ENCODE results near the gene NUDT21. TPM values are rescaled to one million over a fixed set of nuclear protein-coding genes. Genes with fewer than 3 reads are reported as not detected.

NUDT21 gene
- total RNA-seq, 4 donors from 2014 or later: 26.1 to 43.6 (median 34.2) TPM

GRCh38 chr16:56483394-56483793, 32.3 kb upstream of the NUDT21 start:
- Histone ChIP-seq H3K4me3 (no peak overlapping the region), H3K9me3 (no peaks in the 10 kb centered on the region), H3K4me1 (no peaks in the 10 kb centered on the region), H3K27me3 (no peaks in the 10 kb centered on the region), H3K36me3 (peaks cover 0 to 43% (median 0%) of the 10 kb centered on the region in 3 donors), H3K27ac (no peak overlapping the region)
- DNase-seq: no peak
- TF ChIP-seq POLR2A (IDR thresholded peaks at IDR 0.05) (no peak), CTCF (IDR thresholded peaks at IDR 0.05) (no peak)

GRCh38 chr16:56482683-56483236, 31.6 kb upstream of the NUDT21 start:
- Histone ChIP-seq H3K36me3 (peaks cover 0 to 50% (median 0%) of the 10 kb centered on the region in 3 donors), H3K27ac (no peak overlapping the region), H3K4me1 (no peaks in the 10 kb centered on the region), H3K9me3 (no peaks in the 10 kb centered on the region), H3K27me3 (no peaks in the 10 kb centered on the region), H3K4me3 (no peak overlapping the region)
- DNase-seq: no peak
- TF ChIP-seq CTCF (IDR thresholded peaks at IDR 0.05): no peak
- no peak for TF ChIP-seq POLR2A (IDR thresholded peaks at IDR 0.05)

- H3K4me1 ChIP-seq: no peaks in the 10 kb centered on the region
- H3K36me3 ChIP-seq: peaks cover 0 to 61% (median 0%) of the 10 kb centered on the region in 3 donors
These were observed 30.5 kb upstream of the NUDT21 start for GRCh38 chr16:56481468-56482122.

GRCh38 chr16:56480776-56481467, 29.8 kb upstream of the NUDT21 start:
- no peaks in the 10 kb centered on the region for H3K9me3 ChIP-seq
- H3K36me3 ChIP-seq: peaks cover 0 to 68% (median 0%) of the 10 kb centered on the region in 3 donors
- no peak overlapping the region for H3K27ac ChIP-seq
- no peak for DNase-seq
- H3K27me3 ChIP-seq: no peaks in the 10 kb centered on the region
- H3K4me1 ChIP-seq: no peaks in the 10 kb centered on the region
- no peak overlapping the region for H3K4me3 ChIP-seq
- TF ChIP-seq POLR2A (IDR thresholded peaks at IDR 0.05) (no peak), CTCF (IDR thresholded peaks at IDR 0.05) (no peak)

More at GRCh38 chr16:56481468-56482122, 30.5 kb upstream of the NUDT21 start:
- no peak for DNase-seq
- TF ChIP-seq CTCF (IDR thresholded peaks at IDR 0.05) (no peak), POLR2A (IDR thresholded peaks at IDR 0.05) (no peak)
- no peaks in the 10 kb centered on the region for H3K9me3 ChIP-seq
- H3K27me3 ChIP-seq: no peaks in the 10 kb centered on the region
- H3K27ac ChIP-seq: no peak overlapping the region
- no peak overlapping the region for H3K4me3 ChIP-seq

GRCh38 chr16:56479469-56479868, 28.3 kb upstream of the NUDT21 start:
- no peak for TF ChIP-seq POLR2A (IDR thresholded peaks at IDR 0.05)
- TF ChIP-seq CTCF (IDR thresholded peaks at IDR 0.05): no peak
- DNase-seq: no peak
- H3K36me3 ChIP-seq: peaks cover 0 to 72% (median 0%) of the 10 kb centered on the region in 3 donors
- no peaks in the 10 kb centered on the region for H3K27me3 ChIP-seq
- no peak overlapping the region for H3K4me3 ChIP-seq
- no peak overlapping the region for H3K27ac ChIP-seq
- no peaks in the 10 kb centered on the region for H3K9me3 ChIP-seq
- H3K4me1 ChIP-seq: no peaks in the 10 kb centered on the region
